GM12878 (cell line): ENCODE measurements around the gene BRF1.

Experiments
- CTCF ChIP-seq, 3 experiments: IDR thresholded peaks in 2 of 3; conservative IDR thresholded peaks in 1 of 3; 2 replicates each; pipeline ENCODE4 v1.5.1; 2011; ENCODE audit warnings: low read depth in 3 of 3, low read length in 3 of 3, mild to moderate bottlenecking in 3 of 3, control low read depth in 2 of 3, moderate library complexity in 2 of 3, inconsistent platforms in 1 of 3, mixed read lengths in 1 of 3; ENCODE audit not compliant: control insufficient read depth in 2 of 3, insufficient read depth in 1 of 3; ENCODE audit errors: extremely low read depth in 1 of 3
- ELK1 ChIP-seq: IDR thresholded peaks from 2 replicates; pipeline ENCODE4 v1.6.1; 2012; ENCODE audit warnings: low read depth, low read length, improper control_type of control experiment
- MAX ChIP-seq: IDR thresholded peaks from 2 replicates; pipeline ENCODE4 v1.6.1; 2012; ENCODE audit warnings: low read depth, low read length, improper control_type of control experiment
- POLR2A ChIP-seq: IDR thresholded peaks from 2 replicates; pipeline ENCODE4 v1.6.1; 2011; ENCODE audit warnings: low read depth, mild to moderate bottlenecking, low read length
- STAT1 ChIP-seq: fragments of 450-650 bp; conservative IDR thresholded peaks from 2 replicates; pipeline ENCODE4 v1.6.1; 2014; ENCODE audit warnings: antibody characterized with exemption, mild to moderate bottlenecking
- YY1 ChIP-seq: IDR thresholded peaks from 2 replicates; pipeline ENCODE4 v1.6.1; 2011; ENCODE audit warnings: low read depth, mild to moderate bottlenecking, low read length

GRCh38 chr14:105178868-105179140 is 122.0 kb downstream of the BRF1 start:
- no peak for TF ChIP-seq STAT1
- no peak for TF ChIP-seq POLR2A
- TF ChIP-seq MAX = no peak
- TF ChIP-seq ELK1 = no peak
- TF ChIP-seq CTCF (IDR thresholded peaks at IDR 0.05 in 2 of 3, conservative IDR thresholded peaks at IDR 0.05 in 1 of 3; ENCODE audit: control insufficient read depth in 2 of 3, extremely low read depth in 1 of 3, insufficient read depth in 1 of 3, low read depth in 3 of 3, low read length in 3 of 3) = no peak
- TF ChIP-seq YY1 = no peak
